Rectal smooth muscle tissue (tissue), 1 donor: Measurements from ENCODE around the gene ZBED4.
"Not testable (repeated sequence)": the region's sequence is repeated elsewhere in the genome, so short reads cannot be mapped to it uniquely, and the experiment has no call there.

Experiments used
- H3K27ac ChIP-seq: one replicate; pipeline ENCODE4 v1.7.0; 2013; ENCODE audit warnings: low read depth, low read length, inconsistent platforms
- H3K27me3 ChIP-seq: one replicate; pipeline ENCODE4 v1.7.0; 2013; ENCODE audit warnings: low read length; ENCODE audit not compliant: control insufficient read depth, insufficient read depth
- H3K36me3 ChIP-seq: one replicate; pipeline ENCODE4 v1.7.0; 2013; ENCODE audit warnings: low read length; ENCODE audit not compliant: control insufficient read depth, insufficient read depth
- H3K4me1 ChIP-seq: one replicate; pipeline ENCODE4 v1.7.0; 2013; ENCODE audit warnings: low read length; ENCODE audit not compliant: control insufficient read depth, insufficient read depth
- H3K4me3 ChIP-seq: one replicate; pipeline ENCODE4 v1.7.0; 2013; ENCODE audit warnings: low read length
- H3K9ac ChIP-seq: one replicate; pipeline ENCODE4 v1.7.0; 2013; ENCODE audit warnings: low read length

The ZBED4 gene

GRCh38 chr22:49833340-49834007 is 20.2 kb upstream of the ZBED4 start:
- Histone ChIP-seq H3K4me1 (no peaks in the 10 kb centered on the region), H3K36me3 (no peaks in the 10 kb centered on the region), H3K27ac (no peak overlapping the region), H3K27me3 (no peaks in the 10 kb centered on the region), H3K9ac (no peak overlapping the region), H3K4me3 (no peak overlapping the region)

- Histone ChIP-seq H3K4me1 (no peaks in the 10 kb centered on the region), H3K27ac (no peak overlapping the region), H3K36me3 (no peaks in the 10 kb centered on the region), H3K9ac (no peak overlapping the region), H3K4me3 (no peak overlapping the region), H3K27me3 (no peaks in the 10 kb centered on the region)
Measured at GRCh38 chr22:49838771-49839717, 14.6 kb upstream of the ZBED4 start.

- H3K27me3 ChIP-seq: peaks cover 14% of the 10 kb centered on the region
- no peak overlapping the region for H3K27ac ChIP-seq
- H3K9ac ChIP-seq: no peak overlapping the region
- no peak overlapping the region for H3K4me3 ChIP-seq
- no peaks in the 10 kb centered on the region for H3K4me1 ChIP-seq
- H3K36me3 ChIP-seq: no peaks in the 10 kb centered on the region
Measured at GRCh38 chr22:49845241-49845640, 8.4 kb upstream of the ZBED4 start.

- Histone ChIP-seq H3K36me3 (no peaks in the 10 kb centered on the region), H3K9ac (no peak overlapping the region), H3K27me3 (peaks cover 16% of the 10 kb centered on the region), H3K4me3 (no peak overlapping the region), H3K4me1 (no peaks in the 10 kb centered on the region), H3K27ac (no peak overlapping the region)
Measured at GRCh38 chr22:49845666-49846459, 7.8 kb upstream of the ZBED4 start.

GRCh38 chr22:49847751-49848689 is 5.6 kb upstream of the ZBED4 start:
- no peaks in the 10 kb centered on the region for H3K36me3 ChIP-seq
- no peaks in the 10 kb centered on the region for H3K4me1 ChIP-seq
- H3K27ac ChIP-seq: no peak overlapping the region
- H3K9ac ChIP-seq: no peak overlapping the region
- peaks cover 16% of the 10 kb centered on the region for H3K27me3 ChIP-seq
- H3K4me3 ChIP-seq: peak overlapping the region; percentile 57

GRCh38 chr22:49848690-49849160 is 4.9 kb upstream of the ZBED4 start:
- Histone ChIP-seq H3K9ac (no peak overlapping the region), H3K27ac (no peak overlapping the region), H3K4me3 (peak overlapping the region; percentile 57), H3K4me1 (no peaks in the 10 kb centered on the region), H3K36me3 (no peaks in the 10 kb centered on the region), H3K27me3 (peaks cover 16% of the 10 kb centered on the region)

- Histone ChIP-seq H3K4me1 (no peaks in the 10 kb centered on the region), H3K9ac (no peak overlapping the region), H3K27me3 (peaks cover 16% of the 10 kb centered on the region), H3K36me3 (no peaks in the 10 kb centered on the region), H3K27ac (no peak overlapping the region), H3K4me3 (peak overlapping the region; percentile 57)
Measured at GRCh38 chr22:49849161-49850020, 4.3 kb upstream of the ZBED4 start.

GRCh38 chr22:49850021-49850911 is 3.4 kb upstream of the ZBED4 start:
- H3K36me3 ChIP-seq: no peaks in the 10 kb centered on the region
- peak overlapping the region; percentile 57 for H3K4me3 ChIP-seq
- H3K27me3 ChIP-seq: peaks cover 16% of the 10 kb centered on the region

GRCh38 chr22:49850959-49851802 is 2.5 kb upstream of the ZBED4 start:
- Histone ChIP-seq H3K27me3 (peaks cover 16% of the 10 kb centered on the region), H3K36me3 (no peaks in the 10 kb centered on the region), H3K4me1 (no peaks in the 10 kb centered on the region), H3K27ac (no peak overlapping the region), H3K9ac (no peak overlapping the region), H3K4me3 (no peak overlapping the region)

More at GRCh38 chr22:49850021-49850911, 3.4 kb upstream of the ZBED4 start:
- Histone ChIP-seq H3K9ac (no peak overlapping the region), H3K4me1 (no peaks in the 10 kb centered on the region), H3K27ac (no peak overlapping the region)

GRCh38 chr22:49852568-49852897 is 1.1 kb upstream of the ZBED4 start:
- peaks cover 16% of the 10 kb centered on the region for H3K27me3 ChIP-seq
- H3K4me1 ChIP-seq, H3K36me3 ChIP-seq: not testable (repeated sequence)
- peak overlapping the region; percentile 51 for H3K9ac ChIP-seq
- peak overlapping the region; percentile 70 for H3K4me3 ChIP-seq
- H3K27ac ChIP-seq: peak overlapping the region; percentile 94
